Pulmonary artery endothelial cell (primary cell): Measurements from ENCODE around the gene OBI1. TPM values are rescaled to one million over a fixed set of nuclear protein-coding genes. Genes with fewer than 3 reads are reported as not detected.
"Not testable (repeated sequence)": the region's sequence is repeated elsewhere in the genome, so short reads cannot be mapped to it uniquely, and the experiment has no call there.

Experiments used
- DNase-seq: peaks from one replicate; pipeline ENCODE4 v3.0.0-alpha.2; 2011; ENCODE audit warnings: low read depth, low spot score
- total RNA-seq: library from RNA; depleted of rRNA; stranded (reverse); fragments of >200 nt; gene quantifications from 2 replicates; pipeline ENCODE4 v1.2.3, GENCODE V29; 2014

Gene OBI1
- total RNA-seq, 1 donor from 2014 or later = 29.1 TPM

DNA sequence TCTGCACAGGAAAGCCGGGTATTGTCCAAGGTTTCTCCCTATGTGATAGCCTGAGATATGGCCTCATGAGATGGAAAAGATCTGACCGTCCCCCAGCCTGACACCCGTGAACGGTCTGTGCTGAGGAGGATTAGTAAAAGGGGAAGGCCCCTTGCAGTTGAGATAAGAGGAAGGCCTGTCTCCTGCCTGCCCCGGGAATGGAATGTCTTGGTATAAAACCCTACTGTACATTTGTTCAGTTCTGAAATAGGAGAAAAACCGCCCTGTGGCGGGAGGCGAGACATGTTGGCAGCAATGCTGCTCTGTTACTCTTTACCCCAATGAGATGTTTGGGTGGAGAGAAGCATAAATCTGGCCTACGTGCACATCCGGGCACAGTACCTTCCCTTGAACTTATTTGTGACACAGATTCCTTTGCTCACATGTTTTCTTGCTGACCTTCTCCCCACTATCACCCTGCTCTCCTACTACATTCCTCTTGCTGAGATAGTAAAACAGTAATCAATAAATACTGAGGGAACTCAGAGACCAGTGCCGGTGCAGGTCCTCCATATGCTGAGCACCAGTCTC is 11.8 kb downstream of the OBI1 start:
- not testable (repeated sequence) for DNase-seq

- DNase-seq = no peak
Observed at GRCh38 chr13:78638216-78638615, 20.7 kb downstream of the OBI1 start.

DNA sequence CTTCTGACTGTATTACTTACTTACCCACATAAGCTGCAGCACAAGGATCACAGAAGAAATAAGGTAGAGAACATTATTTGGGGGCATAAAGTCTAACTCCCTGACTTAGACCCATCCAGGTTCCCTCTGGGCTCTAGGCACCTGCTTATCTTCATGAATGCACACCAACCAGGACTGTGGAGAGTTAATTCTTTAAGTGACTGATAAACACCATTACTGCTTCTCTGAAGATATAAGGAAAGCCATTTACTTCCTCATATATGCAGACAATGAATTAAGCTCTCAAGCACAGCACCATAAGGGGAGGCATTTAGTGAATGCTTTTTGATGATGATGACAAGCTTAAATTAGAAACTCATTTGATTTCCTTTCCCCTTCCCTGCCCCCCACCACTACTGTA is 22.5 kb downstream of the OBI1 start:
- no peak for DNase-seq

- no peak for DNase-seq
Observed at GRCh38 chr13:78632996-78633395, 26.0 kb downstream of the OBI1 start.

GRCh38 chr13:78631077-78631476 is 27.9 kb downstream of the OBI1 start:
- DNase-seq = no peak

- DNase-seq = no peak
Observed at GRCh38 chr13:78630511-78630910, 28.4 kb downstream of the OBI1 start.

DNA sequence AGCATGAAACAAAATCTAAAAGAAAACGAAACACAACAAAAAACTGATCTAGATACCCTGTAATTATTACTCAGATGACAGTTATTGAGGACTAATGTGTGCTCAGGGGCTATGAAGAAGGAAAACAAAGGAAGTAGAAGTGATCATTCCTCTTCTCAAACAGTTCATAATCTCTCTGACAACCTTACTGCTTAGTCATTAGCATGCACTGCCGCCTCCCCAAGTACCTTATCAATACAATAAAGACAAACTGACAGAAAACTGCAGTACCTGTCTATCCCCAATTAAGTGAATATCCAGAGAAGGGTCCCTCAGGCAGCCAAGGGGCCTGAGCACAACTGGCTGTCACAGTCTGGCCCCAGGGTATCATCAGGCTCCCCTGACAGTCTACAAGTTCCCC is 33.6 kb downstream of the OBI1 start:
- DNase-seq = no peak

GRCh38 chr13:78623132-78623531 is 35.8 kb downstream of the OBI1 start:
- no peak for DNase-seq

GRCh38 chr13:78620936-78621470 is 38.0 kb downstream of the OBI1 start:
- DNase-seq = no peak

- DNase-seq = no peak
Observed at GRCh38 chr13:78618411-78618810, 40.5 kb downstream of the OBI1 start.

- DNase-seq = no peak
Observed at GRCh38 chr13:78611040-78611439, 47.9 kb downstream of the OBI1 start.

GRCh38 chr13:78610381-78610883 is 48.5 kb downstream of the OBI1 start:
- DNase-seq = no peak

DNA sequence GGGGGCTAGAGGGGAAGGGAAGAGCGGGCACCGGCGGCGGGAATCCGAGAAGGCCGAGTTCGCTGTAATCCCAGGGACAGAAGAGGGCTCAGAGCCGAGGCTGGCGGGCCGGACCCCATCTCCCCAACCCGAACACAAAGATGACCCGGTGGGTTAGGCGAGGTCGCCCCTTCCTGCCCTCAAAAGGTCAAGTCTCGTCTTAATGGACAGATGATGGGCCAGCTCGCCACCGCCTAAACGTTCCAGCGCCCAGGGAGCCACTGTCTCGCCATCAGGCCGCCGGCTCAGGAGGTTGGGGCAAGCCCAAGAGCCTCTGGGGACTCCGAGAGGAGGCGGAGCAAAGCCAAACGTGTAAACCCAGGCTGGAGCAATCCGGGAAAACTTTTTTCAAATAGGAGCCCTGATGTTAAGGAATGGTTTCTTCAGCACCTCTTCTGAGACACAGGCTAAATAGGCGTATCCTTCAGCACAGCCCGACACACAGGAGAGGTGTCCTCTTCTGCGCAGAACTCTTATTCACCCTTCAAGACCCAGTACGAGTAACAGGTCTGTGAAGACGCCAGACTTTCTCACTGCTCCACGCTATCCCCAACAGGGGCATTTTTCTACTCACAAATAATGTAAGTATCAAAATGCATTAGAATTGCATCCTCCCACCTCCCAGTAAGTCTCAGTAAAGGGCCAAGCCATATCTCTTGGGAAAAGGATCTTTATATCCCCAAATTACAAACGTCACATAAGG is 49.3 kb downstream of the OBI1 start:
- DNase-seq = no peak

GRCh38 chr13:78608688-78609463 is 50.1 kb downstream of the OBI1 start:
- no peak for DNase-seq

DNA sequence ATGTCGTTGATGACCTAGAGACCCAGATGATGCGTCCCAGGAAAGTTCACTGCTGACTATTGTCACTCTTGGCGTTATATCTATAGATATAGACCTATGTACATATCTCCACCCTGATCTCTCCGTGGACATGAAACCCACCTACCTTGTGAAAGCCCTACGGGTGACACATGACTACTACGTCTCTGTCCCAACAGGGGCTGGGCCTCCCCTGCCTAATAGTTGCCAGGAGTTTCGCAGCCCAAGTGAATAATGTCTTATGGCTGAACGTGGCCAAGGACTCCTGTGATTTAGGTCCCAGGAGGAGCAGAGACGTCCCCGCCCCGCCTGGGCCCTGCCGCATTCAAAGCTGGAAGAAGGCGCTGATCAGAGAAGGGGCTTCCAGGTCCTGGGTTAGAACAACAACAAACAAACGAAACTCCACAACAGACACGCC is 50.7 kb downstream of the OBI1 start:
- DNase-seq = no peak

GRCh38 chr13:78607409-78608251 is 51.3 kb downstream of the OBI1 start:
- no peak for DNase-seq

- DNase-seq = no peak
Observed at GRCh38 chr13:78606471-78607408, 52.2 kb downstream of the OBI1 start.

- DNase-seq = no peak
Observed at GRCh38 chr13:78604782-78605611, 54.0 kb downstream of the OBI1 start.
